HG02938 (cell line): ENCODE measurements around the gene CYTH4.
"Not testable (repeated sequence)": the region's sequence is repeated elsewhere in the genome, so short reads cannot be mapped to it uniquely, and the experiment has no call there.

Experiments
- ATAC-seq: cut with Tn5 transposase; IDR thresholded peaks from one replicate; pipeline ENCODE4 v1.9.1; 2021; ENCODE audit warnings: mild to moderate bottlenecking, moderate library complexity; ENCODE audit not compliant: unreplicated experiment

The CYTH4 gene

DNA sequence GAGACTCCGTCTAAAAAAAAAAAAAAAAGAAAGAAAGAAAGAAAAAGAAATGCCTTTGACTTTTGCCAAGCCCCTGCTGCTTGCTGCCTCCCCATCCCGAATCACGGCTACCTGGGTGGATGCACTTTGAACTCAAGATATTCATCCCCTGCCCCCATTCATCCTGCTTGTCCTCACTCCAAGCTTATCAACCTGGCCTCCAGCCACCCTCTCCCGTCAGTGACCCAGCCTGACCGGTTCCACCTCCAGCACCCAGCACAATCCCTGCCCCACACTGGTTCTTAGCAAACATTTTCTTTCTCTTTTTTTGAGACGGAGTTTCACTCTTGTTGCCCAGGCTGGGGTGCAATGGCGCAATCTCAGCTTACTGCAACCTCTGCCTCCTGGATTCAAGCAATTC lies 44.4 kb downstream of the CYTH4 start:
- ATAC-seq, result no peak

DNA sequence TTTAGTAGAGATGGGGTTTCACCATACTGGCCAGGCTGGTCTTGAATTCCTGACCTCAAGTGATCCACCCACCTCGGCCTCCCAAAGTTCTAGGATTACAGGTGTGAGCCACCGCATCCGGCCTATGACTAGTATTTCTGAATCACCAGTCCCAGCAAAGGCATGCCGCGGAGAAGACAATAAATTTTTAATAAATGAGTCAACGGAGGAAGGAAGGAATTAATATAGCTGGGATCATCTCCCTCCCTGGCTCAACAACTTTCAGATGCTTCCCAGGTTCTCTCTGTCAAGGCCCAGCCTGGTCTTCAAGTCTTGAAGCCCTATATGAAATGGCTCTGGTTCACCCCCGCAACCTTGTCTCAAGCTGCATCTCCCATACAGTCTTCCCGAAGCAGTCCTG lies 45.7 kb downstream of the CYTH4 start:
- ATAC-seq, result no peak

DNA sequence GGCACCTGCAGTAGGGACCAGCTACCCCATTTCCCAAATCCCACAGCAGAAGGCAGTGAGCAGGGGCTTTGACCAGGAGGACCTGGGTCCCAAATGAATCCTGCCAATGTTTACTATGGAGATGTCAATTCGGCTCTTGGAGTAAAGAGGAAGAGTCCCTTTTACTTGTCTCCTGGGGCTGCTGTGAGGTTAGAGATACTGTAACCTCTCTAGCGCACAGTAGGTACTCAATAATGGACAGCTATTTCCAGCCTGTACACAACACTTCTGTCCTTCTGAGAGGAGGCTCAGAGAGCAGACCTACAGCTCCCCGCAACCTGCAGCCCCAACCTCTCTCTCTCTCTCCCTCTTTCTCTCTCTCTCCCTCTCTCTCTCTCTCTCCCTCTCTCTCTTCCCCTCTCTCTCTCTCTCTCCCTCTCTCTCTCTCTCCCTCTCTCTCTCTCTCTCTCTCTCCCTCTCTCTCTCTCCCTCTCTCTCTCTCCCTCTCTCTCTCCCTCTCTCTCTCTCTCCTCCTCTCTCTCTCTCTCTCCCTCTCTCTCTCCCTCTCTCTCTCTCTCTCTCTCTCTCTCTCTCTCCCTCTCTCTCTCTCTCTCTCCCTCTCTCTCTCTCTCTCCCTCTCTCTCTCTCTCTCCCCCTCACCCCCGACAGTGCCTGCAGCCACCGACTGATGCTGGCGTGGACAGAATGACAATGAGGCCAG lies 46.4 kb downstream of the CYTH4 start:
- not testable (repeated sequence) for ATAC-seq

DNA sequence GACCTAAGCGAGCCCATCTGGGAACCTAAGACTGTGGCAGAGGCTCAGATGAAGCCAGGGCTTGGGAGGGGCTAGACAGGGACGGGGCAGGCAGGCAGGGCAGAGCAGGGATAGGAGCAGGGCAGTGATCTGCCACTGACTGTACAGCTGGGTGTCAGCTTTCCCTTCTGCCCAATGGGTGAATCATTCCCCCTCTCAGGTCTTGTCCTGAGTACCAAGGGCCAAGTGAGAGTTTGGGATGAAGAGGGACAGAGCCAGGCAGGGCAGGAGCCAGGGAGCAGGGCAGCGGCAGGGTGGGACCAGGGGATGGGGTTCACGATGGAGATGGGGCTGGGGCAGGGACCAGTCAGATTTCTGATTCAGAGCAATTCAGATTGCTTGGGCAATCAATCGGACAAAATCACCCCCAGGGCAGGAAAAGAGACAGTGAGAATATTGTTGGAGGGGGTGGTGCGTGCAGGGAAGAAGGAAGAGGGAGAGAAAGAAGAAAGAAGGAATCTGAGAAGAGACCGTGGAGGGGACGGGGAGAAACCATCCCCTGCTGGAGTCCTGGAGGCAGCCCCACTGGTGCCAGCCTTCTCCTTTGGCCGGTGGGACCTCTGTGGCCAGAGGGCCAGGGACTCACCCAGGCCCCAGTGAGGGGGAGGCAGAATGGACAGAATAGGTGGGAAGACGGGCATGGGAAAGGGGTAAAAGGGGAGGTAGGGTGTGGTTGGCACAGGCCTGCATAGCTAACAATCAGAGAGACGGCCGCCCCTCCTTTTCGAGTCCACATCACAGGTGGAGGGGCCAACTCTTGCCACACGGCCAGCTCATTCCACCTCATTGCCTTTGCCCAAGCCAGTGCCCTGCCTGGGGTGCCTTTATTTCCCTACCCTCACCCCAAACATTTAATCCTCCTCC lies 47.2 kb downstream of the CYTH4 start:
- no peak for ATAC-seq

DNA sequence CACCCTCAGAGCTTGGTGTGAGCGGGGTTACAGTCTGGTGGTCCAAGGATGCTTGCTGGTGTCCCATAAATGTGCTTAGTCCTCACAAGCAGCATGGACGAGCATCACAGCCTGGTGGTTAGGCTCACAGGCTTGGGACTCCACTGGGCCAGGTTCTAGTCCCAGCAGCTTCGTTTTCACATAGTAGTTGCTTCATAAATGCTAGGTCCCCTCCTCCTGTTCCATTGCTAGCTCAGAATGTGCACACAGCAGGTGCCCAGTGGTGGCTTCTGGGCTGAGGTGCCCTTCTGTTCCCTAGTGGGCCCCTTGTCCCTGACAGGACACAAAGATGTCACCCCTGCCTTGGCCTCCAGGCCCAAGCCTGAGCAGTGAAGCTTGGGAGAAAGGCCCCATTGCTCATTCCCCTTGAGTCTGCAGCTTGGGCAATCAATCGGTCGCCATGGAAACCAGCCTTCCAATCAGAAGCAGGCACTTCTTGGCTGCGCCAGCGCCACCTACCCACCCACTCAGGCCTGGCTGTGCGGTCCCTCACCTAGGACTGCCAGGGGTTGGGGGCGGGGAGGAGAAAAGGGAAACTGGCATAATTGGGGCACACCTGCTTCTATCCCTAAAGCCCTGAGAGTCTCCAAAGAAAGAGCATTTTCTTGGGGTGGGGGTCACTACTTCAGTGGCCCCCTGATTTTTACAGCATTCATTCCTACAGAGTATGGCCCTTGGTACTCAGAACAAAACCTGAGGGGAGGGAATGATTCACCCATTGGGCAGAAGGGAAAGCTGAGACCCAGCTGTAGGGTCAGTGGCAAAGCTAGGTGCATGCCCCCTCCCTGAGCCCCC lies 48.1 kb downstream of the CYTH4 start:
- ATAC-seq, result no peak

DNA sequence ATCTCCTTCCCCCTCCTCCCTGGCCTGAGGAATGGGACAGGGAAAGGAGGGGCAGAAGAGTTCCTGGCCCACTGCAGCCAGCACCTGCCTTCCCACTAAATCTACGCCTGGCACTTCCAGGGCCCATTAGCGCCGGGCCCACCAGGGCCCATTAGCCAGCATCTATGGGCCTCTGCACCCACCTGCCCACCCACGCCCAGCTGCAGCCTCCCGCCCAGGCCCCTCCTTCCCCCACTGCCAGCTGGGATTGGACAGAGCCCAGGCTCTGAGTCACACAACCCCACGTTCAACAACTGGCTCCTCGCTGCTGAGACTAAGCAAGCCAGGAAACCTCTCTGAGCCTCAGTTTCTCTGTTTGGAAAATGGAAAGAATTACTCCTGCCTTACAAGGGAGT lies 48.7 kb downstream of the CYTH4 start:
- no peak for ATAC-seq

DNA sequence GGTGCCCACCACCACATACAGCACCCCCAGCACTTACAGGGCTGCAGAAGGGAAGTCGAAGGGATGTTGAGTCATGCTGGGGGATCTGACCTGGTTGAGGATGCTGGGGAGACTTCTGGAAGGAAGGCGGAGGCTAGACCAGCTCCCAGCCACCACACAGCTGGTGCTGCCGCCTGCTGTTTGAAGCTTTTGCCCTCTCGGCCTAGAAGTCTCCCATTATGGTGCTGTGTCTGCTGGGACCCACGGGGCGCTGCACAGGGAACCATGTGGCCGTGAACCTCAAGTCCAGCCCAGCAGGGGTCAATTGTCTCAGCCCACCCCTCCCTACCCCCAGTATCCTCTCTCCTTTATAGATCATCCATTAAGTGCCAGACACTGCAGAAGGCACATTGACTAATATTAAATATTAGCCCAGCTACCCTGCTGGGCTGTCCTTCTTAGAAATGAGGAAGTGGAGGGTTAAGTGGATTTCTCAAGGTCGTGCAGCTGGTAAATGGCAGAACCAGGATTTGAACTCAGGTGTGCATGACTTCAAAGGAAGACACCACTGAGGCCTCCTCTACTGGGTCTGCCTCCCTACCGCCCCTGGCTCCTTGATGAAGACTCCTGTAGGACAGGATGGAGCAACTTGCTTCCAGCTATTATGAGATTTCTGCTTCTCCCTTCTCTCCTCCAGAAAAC lies 49.7 kb downstream of the CYTH4 start:
- ATAC-seq, result no peak

DNA sequence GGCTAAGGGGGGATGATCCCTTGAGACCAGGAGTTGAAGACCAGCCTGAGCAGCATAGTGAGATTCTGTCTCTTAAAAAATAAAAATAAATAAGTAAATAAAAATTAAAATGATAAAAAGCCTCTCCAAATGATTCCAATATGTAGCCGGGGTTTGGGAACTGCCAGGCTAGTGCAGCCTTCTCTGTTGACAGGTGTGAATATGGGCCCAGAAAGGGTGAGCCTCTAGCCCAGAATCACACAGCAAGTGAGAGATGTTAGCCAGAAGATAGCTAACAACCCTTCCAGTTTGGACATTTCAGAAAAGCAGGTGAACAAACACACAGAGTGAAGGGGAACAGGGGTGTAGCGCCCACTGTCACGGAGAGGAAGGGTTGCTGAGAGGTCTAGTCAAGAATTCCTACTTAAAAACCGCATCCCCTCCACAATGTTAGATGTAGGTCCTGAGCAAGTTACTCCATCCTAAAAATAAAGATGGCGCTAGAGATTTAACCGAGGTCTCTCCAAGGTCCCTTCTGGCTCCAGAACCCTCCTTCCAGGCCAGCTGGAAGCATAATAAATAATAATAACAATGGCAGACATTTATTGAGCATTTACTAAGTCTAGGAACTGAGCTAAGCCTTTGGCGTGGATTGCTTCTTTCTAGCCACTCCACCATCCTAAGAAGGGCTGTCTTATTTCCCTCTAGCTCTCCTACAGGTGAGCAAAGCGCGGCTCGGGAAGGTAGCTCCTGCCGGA lies 51.6 kb downstream of the CYTH4 start:
- ATAC-seq, result no peak

DNA sequence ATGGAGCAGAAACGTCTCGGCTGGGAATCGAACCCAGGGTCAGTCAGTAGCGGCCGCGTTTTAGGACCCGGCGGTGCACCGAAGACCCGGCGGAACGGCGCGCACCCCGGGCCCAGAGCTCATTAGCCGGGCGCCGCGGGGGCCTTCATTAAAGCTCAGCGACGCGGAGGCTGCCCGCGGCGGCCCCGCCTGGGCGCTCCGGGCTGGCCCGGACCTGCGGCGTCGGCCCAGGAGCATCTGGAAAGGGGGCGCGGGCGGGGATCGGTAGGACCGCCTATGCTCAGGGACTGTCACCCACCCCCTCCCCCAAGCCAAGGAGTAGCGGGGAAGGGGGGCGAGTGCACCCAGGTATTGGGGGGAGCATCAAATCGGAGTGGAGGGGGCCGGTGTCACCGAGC lies 52.2 kb downstream of the CYTH4 start:
- ATAC-seq, result no peak

DNA sequence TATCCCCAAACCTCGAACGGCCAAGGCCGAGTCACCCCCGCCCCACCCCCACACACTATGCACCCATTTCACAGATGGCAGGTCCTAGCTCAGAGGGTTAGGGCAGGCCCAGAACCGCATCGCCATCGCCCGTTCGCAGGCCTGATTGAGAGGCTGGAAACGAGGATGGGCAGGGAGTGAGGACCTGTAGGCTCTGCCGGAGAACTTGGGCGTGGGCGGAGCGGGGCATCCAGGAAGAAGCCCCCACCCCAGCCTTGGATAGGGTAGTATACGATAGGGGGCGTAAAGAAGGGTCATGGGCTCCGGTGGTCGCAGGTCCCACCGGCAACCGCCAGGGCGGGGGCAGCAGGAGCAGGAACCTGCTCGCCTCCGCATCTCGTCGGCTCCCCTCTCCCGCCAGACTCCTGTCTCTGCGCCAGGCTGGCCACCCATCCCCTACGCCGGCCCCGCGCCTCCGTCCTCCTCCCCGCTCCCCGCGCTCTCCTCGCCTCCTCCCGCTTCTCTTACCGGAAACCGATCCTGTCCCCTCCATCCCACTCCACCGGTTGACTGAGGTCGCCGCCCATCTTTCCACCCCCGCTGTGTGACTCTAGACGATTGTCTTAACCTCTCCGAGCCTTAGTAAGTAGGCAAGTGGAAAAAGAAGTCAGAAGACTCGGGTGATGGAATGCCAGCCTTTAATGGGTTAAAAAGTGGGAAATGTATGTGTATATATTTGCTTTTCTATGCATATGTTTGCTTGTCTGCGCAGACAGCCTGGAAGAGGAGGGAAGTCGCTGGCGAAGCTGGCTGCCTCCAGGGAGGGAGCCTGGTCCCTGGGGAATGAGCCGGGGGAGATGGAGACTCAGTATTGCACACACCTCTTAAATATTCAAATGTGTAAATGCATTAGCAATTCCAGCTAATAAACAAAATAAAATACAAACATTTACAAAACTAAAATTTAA lies 52.8 kb downstream of the CYTH4 start:
- ATAC-seq, result no peak

DNA sequence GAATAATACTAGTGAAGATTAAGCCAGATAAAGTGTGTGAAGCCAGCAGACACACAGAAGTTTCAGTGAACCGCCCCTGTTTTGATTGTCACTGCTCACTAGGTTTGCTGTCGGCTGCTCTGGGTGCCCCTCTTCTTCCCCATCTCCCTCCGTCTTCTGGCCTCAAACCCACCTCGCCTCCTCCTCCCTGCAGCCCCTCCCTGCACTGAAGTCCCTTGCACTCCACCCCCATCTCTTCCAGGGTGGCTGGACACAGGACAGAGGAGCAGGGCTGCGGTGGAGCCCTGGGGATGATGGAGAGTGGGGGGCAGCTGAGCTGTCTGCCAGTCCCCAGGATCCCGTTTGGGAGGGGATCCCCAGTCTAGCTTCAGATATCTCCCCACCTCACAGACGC lies 53.5 kb downstream of the CYTH4 start:
- ATAC-seq, result no peak

DNA sequence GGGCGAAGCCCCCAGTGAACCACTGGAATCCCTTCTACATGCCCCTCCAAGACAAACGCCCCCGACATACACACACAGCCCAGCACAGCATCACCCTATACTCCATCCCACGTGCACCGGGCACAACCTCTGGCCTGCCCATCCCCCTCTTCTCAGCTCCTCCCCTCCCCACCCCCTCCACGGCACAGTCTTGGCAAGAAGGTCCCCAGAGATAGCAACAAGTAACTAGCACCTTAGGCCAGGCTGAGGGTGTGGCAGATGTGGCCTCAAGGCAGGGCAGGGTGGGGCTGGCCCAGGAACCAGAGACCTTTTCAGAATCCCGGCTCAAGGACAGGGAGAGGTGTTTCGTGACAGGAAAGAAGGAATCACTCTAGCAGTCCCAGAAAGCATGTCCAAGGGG lies 54.3 kb downstream of the CYTH4 start:
- ATAC-seq, result no peak

DNA sequence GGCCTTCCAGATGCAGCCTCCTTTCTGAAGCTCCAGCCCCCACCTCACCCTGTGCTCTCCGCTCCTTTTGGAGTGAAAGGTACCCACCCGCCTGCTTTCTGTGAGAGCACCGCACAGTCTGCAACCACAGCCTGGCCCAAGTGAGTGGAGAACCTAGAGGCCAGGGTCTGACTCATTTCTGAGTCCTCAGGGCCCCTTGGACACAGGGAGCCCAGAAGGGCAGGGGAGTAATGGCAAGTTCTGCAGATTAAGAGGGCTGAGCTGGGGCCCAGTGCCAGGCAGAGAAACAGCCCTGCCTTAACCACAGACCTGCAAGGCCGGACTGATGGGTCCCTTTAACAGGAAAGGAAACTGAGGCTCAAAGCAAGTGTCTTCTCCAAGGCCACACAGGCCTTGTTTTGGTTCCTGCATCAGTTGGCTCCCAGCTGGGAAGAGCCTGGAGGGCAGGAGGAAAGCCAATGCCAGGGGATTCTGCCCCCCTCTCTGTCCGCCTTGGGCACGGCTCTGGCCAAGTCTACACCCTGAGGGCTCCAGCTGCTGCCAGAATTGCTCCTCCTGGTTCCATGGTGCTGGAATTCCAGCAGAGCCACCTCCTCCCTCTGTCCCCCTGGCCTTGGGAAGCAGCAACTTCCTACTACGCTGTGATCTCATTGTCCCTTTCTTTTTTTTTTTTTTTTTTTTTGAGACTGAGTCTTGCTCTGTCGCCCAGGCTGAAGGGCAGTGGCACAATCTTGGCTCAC lies 55.1 kb downstream of the CYTH4 start:
- ATAC-seq, result no peak

DNA sequence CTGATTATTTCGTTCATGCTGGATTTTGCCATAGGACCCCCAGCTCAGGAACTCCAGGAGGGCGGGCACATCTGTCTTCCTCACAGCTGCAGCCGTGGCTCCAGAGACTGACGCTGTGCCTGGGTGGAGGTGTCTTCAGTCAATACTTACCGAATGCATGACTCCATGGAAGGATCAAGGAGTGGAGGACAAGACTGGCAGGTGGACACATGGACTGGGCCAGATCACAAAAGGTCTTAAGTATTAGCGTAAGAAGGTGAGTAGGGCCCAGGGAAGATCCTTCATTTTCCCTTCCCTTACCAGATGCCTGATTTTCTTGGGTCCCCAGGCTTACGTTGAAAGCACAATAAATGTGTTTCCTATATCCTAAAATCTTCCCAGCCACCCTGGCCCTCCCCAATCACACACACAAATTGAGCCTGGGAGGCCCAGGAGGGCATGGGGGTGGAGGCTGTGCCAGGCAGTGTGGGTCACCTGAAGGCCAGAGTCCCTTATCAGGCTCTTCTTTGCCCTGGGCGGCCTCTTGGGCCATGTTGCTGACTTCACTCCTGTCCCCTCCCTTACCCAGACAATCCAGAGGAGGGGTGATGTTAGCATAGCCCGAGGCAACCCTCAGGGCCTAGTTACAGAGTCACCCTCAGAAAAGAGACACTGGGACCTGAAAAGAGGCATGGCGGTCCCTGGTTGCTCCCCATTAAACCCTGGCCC lies 56.4 kb downstream of the CYTH4 start:
- ATAC-seq, result no peak

DNA sequence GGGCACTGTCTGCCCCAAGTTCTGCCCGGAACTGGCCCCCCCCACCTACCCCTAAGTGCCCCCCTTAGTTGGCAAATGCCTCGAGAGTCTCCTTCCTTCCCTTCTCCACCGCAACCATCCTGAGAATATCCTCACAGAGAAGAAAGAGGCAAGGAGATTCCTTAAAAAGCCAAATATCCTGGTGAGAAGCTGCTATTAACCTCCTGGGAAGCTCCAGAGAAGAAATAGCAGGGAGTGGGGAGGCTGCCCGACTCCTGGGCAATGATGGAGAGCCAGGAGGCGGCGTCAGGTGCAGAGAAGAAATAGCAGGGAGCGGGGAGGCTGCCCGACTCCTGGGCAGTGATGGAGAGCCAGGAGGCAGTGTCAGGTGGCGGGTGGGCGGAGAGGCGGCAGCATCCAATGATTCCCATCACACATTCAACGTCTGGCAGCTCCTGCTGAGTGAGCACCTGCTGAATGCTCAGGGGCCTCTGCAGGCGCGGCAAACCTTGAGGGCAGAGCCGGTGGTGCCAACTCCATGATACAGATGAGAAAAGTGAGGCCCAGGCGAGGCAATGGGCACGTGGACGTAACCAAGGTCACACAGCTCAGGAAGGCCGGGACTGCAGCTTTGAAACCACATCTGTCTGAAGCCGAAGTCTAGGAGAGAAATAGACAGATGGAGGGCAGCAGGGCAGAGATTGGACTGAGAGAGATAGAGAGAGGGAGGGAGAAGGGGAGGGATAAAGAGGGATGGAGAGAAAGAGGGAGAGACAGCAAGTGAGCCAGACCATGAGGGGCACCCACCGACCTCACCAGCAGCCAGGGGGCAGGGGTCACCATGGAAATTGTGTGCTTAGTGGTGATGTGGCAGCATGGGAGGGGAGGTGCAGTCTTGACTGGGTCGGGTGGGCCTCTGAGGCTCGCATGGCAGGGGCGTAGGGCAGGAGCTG lies 58.3 kb downstream of the CYTH4 start:
- ATAC-seq, result no peak

DNA sequence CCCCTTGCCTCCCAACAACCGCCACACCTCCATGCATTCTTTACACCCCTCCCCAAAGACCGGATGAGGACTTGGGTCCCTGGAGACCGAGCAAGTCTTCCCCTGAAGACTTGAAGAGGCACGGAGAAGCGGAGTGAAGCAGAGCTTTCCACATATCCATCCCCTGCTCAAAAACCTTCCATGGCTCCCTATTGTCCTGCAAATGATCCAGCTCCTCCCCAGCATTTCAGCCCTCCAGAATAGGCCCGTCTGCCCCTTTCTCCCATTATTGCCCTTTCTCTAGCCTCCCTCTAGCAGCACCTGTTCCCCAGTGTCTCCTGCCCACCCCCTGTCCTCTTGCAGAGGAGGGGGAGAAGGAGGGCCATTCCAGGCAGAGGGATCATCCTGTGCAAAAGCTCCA lies 59.8 kb downstream of the CYTH4 start:
- no peak for ATAC-seq

DNA sequence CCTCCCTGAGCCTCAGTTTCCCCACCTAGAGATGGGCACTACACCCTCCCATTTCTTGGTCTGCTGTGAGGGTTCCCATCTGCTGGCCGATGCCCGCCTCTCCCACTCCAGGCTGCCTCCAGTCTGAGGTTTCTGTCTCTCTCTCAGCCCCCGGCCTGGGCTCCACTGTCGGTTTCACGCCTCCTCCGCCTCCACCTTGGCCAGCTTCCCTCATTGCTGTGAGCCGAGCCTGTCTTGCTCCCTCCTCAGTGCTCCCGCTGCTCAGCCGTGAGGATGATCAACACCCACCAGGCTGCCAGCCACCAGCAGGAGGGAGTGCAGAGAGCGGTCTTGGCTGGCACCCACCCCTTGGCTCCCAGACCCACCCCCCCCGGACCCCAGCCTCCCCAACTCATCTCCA lies 61.0 kb downstream of the CYTH4 start:
- ATAC-seq, result no peak
